ENCODE data around the gene SOBP.

DNA sequence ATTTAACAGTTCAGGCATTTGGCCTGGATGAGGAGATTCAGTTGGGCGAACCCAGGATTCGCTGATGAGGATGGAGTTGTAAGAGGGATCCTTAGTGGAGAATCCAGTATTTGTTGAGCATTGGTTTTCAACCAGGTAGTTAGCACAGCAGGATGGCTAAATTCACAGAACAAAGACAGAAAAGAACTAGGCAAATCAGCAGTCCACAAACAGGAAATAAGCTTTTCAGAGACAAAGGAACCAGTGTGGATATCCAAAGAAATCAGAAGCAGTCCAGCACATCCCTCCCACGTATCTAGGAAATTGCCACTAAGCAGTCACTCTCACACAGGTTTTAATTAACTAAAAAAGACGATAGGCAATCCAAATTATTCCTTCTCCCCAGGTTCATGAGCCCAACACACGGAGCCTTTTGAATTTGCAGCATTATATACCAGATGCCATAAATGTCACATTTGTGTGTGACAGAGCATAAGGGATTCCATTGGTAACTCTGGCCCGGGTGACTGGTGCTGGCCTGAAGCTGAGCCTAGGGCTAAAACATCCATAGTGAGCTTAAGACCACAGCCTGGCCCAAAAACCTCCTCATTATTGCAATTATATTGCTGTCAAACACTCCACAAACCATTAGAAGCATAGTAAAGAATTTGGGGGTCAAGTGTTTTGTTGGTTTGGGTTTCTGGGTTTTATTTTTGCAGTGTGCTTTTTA, 131.5 kb downstream of the SOBP start:
- TF ChIP-seq GATA2 (IDR thresholded peaks at IDR 0.05; ENCODE audit: low read depth, low read length) = no peak
- TF ChIP-seq GATA3 (IDR thresholded peaks at IDR 0.05; ENCODE audit: low read depth, low read length) = no peak

All from SH-SY5Y (cell line).